ENCODE results near the gene P3H3. TPM values are rescaled to one million over a fixed set of nuclear protein-coding genes. Genes with fewer than 3 reads are reported as not detected.
A peak's percentile ranks its signal among the peaks of the same experiment; 100 is the strongest.
"Not testable (repeated sequence)": the region's sequence is repeated elsewhere in the genome, so short reads cannot be mapped to it uniquely, and the experiment has no call there.

P3H3 gene
- total RNA-seq, 5 donors from 2014 or later (not counting 1 experiment from before 2014, with no cell fraction given): 4.7 to 9.8 (median 8.0) TPM

DNA sequence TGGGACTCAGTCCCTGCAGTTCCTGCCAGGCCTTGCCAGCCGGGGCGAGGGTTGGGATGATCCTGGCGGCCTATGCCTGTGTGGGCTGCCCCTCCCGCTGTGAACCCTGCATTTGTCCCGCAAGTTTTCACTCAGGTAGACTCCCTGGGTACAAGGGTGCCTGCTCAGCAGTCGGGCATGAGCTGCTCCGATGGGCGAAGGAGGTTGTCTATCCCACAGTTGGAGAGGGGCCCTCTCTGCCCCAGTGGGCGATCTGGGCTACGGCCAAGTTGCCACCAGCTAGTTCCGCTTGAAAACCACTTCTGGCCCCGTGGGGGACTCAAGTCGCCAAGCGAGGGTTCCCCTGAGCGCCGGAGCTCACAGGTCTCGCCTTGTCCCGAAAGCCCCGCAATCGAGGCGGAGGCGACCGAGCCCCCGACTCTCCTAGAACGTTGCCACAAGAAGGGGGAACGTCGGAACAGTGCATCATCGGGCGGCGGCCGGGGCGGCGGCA is 38.8 kb downstream of the P3H3 start:
- peaks cover 16 to 49% of the 10 kb centered on the region in 2 experiments for H3K4me1 ChIP-seq (ENCODE audit: control insufficient read depth in 1 of 2, extremely low read depth in 1 of 2, insufficient read depth in 2 of 2, low read length in 2 of 2)
- peak overlapping the region; percentile 44 to 65 for H3K4me3 ChIP-seq (ENCODE audit: control insufficient read depth in 1 of 2, extremely low read depth in 1 of 2, low read length in 1 of 2)
- H3K9me3 ChIP-seq: no peaks in the 10 kb centered on the region
- H3K27me3 ChIP-seq (replicated peaks in 1 of 2; ENCODE audit: control insufficient read depth in 2 of 2, extremely low read depth in 1 of 2, insufficient read depth in 2 of 2, low read length in 1 of 2): no peaks in the 10 kb centered on the region
- CTCF ChIA-PET: interaction anchor here (0.6 to 1.5 kb wide), 9 partner anchors 8 to 240 kb away, joined by 3 to 8 read pairs (median 5); partner anchors contain the start of genes CDCA3 (in 1 of the 2), USP5 (in 1 of the 2) and ZNF384 (in 1 of the 2)
- peak overlapping the region; percentile 86 for H3K27ac ChIP-seq (ENCODE audit: low read length)
- no peaks in the 10 kb centered on the region for H3K27me3 Mint-ChIP-seq
- H3K36me3 ChIP-seq (ENCODE audit: control insufficient read depth in 2 of 2, extremely low read depth in 1 of 2, insufficient read depth in 1 of 2, low read length in 1 of 2): peaks cover 11 to 52% of the 10 kb centered on the region in 2 donors
- ATAC-seq (replicated peaks in 1 of 4) (peak; percentile 0 to 4 (median 1)), DNase-seq (peak in 3 of 35 experiments; percentile 31 to 60 (median 44))
- H3K36me3 Mint-ChIP-seq: peaks cover 38% of the 10 kb centered on the region
- WGBS (ENCODE audit: insufficient coverage): 10% methylated on average over 31 of the region's 33 CpGs
- H3K4me1 Mint-ChIP-seq: peaks cover 43 to 48% (median 46%) of the 10 kb centered on the region in 3 donors
- peak overlapping the region; percentile 91 for H3K27ac Mint-ChIP-seq
- POLR2A ChIA-PET: interaction anchor here (0.7 to 1.4 kb wide), 2 partner anchors 15 to 151 kb away, joined by 5 to 6 read pairs; partner anchors contain the start of gene USP5 (in 1 of the 2)
- peak overlapping the region; percentile 86 to 92 (median 87) for H3K4me3 Mint-ChIP-seq
- no peaks in the 10 kb centered on the region for H3K9me3 Mint-ChIP-seq

GRCh38 chr12:6867413-6868210 is 39.4 kb downstream of the P3H3 start, which contains the start of gene TPI1:
TSS of gene TPI1 (plus strand) at chr12:6867531. CDS start at chr12:6867567, 36 bp downstream.
- peaks cover 10 to 48% of the 10 kb centered on the region in 2 donors for H3K36me3 ChIP-seq (ENCODE audit: control insufficient read depth in 2 of 2, extremely low read depth in 1 of 2, insufficient read depth in 1 of 2, low read length in 1 of 2)
- Mint-ChIP-seq H3K4me1 (peaks cover 49 to 54% (median 51%) of the 10 kb centered on the region in 3 donors), H3K36me3 (peaks cover 34% of the 10 kb centered on the region), H3K4me3 (peak within 1 kb of the TSS; percentile 86 to 92 (median 87)), H3K27me3 (no peaks in the 10 kb centered on the region), H3K27ac (peak within 1 kb of the TSS; percentile 91), H3K9me3 (no peaks in the 10 kb centered on the region)
- H3K4me3 ChIP-seq (ENCODE audit: control insufficient read depth in 1 of 2, extremely low read depth in 1 of 2, low read length in 1 of 2): peak within 1 kb of the TSS; percentile 62 to 65
- no peaks in the 10 kb centered on the region for H3K9me3 ChIP-seq
- DNase-seq (peak in 33 of 35 experiments; percentile 32 to 82 (median 52)), ATAC-seq (replicated peaks in 1 of 4) (peak; percentile 75 to 79 (median 76))
- H3K27me3 ChIP-seq (replicated peaks in 1 of 2; ENCODE audit: control insufficient read depth in 2 of 2, extremely low read depth in 1 of 2, insufficient read depth in 2 of 2, low read length in 1 of 2): no peaks in the 10 kb centered on the region
- peak within 1 kb of the TSS; percentile 86 for H3K27ac ChIP-seq (ENCODE audit: low read length)
- CTCF ChIA-PET: interaction anchor here (0.6 to 2.0 kb wide), 9 partner anchors 9 to 240 kb away, joined by 3 to 12 read pairs (median 5); partner anchors contain the start of genes CDCA3 (in 1 of the 2), USP5 (in 1 of the 2) and ZNF384 (in 1 of the 2)
- peaks cover 20 to 56% of the 10 kb centered on the region in 2 experiments for H3K4me1 ChIP-seq (ENCODE audit: control insufficient read depth in 1 of 2, extremely low read depth in 1 of 2, insufficient read depth in 2 of 2, low read length in 2 of 2)
- under 1% methylated on average over 73 of the region's 86 CpGs for WGBS (ENCODE audit: insufficient coverage)
- POLR2A ChIA-PET: interaction anchor here (0.7 to 1.4 kb wide), 3 partner anchors 15 to 150 kb away, joined by 3 to 6 read pairs (median 5); partner anchors contain the start of gene USP5 (in 2 of the 2)

DNA sequence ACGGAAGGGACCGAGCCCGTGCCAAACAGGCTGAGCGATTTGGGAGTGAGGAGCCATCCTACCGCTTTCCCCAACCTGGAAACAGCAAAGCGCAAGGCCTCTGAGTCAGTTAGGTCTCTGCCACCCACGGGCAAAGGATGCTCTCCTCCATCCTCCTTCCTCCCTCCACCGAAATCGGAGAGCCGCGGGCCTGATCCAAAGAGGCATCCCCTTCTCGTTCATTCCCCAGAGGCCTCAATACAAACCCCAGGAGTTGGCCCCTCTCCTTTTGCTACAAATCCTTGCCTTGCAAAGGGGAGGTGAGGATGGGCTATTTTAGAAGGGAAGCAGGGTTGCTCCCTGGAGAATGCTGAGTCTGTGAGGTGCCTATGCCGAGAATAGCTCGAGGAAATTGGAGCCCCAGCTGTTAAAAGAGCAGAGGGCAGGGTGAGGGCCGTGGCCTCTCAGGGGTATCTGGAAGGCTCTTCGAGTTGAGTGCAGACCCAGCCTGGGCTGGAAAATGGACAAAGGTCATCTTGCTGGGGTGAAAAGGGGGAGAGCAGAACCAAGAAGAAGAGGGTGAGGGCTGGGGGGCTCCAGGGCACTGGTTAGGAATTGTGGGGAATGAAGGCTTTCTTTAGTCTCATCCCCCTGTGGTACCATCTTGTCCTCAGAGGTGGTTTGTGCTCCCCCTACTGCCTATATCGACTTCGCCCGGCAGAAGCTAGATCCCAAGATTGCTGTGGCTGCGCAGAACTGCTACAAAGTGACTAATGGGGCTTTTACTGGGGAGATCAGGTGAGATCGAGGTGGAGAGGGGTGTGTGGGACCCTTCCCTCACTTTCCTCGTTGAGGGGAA is 40.2 kb downstream of the P3H3 start:
- Mint-ChIP-seq H3K27me3 (no peaks in the 10 kb centered on the region), H3K9me3 (no peaks in the 10 kb centered on the region), H3K27ac (peak overlapping the region; percentile 89), H3K4me1 (peaks cover 51 to 54% (median 54%) of the 10 kb centered on the region in 3 donors), H3K36me3 (peaks cover 31% of the 10 kb centered on the region), H3K4me3 (peak overlapping the region; percentile 85 to 89 (median 87))
- ChIA-PET POLR2A (interaction anchor here in 1 of 2 donors (0.7 kb wide), 1 partner anchor 16 kb away, joined by 3 read pairs; the partner anchor contains the start of gene USP5), CTCF (interaction anchor here (0.9 to 4.7 kb wide), 14 partner anchors 13 to 277 kb away, joined by 3 to 23 read pairs (median 4); partner anchors contain the start of genes C12orf57 (in 1 of the 2), CDCA3 (in 1 of the 2), RNU7-1 (in 1 of the 2) and USP5 (in 1 of the 2))
- Histone ChIP-seq H3K9me3 (no peaks in the 10 kb centered on the region), H3K27ac (ENCODE audit: low read length) (peak overlapping the region; percentile 62), H3K36me3 (ENCODE audit: control insufficient read depth in 2 of 2, extremely low read depth in 1 of 2, insufficient read depth in 1 of 2, low read length in 1 of 2) (peaks cover 10 to 40% of the 10 kb centered on the region in 2 donors), H3K4me3 (ENCODE audit: control insufficient read depth in 1 of 2, extremely low read depth in 1 of 2, low read length in 1 of 2) (peak overlapping the region; percentile 62 to 65), H3K4me1 (ENCODE audit: control insufficient read depth in 1 of 2, extremely low read depth in 1 of 2, insufficient read depth in 2 of 2, low read length in 2 of 2) (peaks cover 20 to 61% of the 10 kb centered on the region in 2 experiments), H3K27me3 (replicated peaks in 1 of 2; ENCODE audit: control insufficient read depth in 2 of 2, extremely low read depth in 1 of 2, insufficient read depth in 2 of 2, low read length in 1 of 2) (no peaks in the 10 kb centered on the region)
- ATAC-seq (replicated peaks in 1 of 4): peak in 2 of 4 experiments; percentile 0 to 1
- WGBS (ENCODE audit: insufficient coverage): 4% methylated on average over 10 of the region's 22 CpGs
- DNase-seq: no peak

GRCh38 chr12:6869049-6870021 is 41.1 kb downstream of the P3H3 start:
- DNase-seq: peak; percentile 63 to 92 (median 81)
- Mint-ChIP-seq H3K27me3 (no peaks in the 10 kb centered on the region), H3K4me1 (peaks cover 54 to 58% (median 54%) of the 10 kb centered on the region in 3 donors), H3K4me3 (peak overlapping the region; percentile 85 to 89 (median 87)), H3K36me3 (peaks cover 29% of the 10 kb centered on the region), H3K27ac (peak overlapping the region; percentile 89), H3K9me3 (no peaks in the 10 kb centered on the region)
- WGBS (ENCODE audit: insufficient coverage): 38% methylated on average over 11 of the region's 12 CpGs
- ATAC-seq (replicated peaks in 1 of 4): peak in 1 of 4 experiments; percentile 10
- Histone ChIP-seq H3K4me1 (ENCODE audit: control insufficient read depth in 1 of 2, extremely low read depth in 1 of 2, insufficient read depth in 2 of 2, low read length in 2 of 2) (peaks cover 20 to 70% of the 10 kb centered on the region in 2 experiments), H3K4me3 (ENCODE audit: control insufficient read depth in 1 of 2, extremely low read depth in 1 of 2, low read length in 1 of 2) (no peak overlapping the region), H3K36me3 (ENCODE audit: control insufficient read depth in 2 of 2, extremely low read depth in 1 of 2, insufficient read depth in 1 of 2, low read length in 1 of 2) (peaks cover 5 to 32% of the 10 kb centered on the region in 2 donors), H3K27me3 (replicated peaks in 1 of 2; ENCODE audit: control insufficient read depth in 2 of 2, extremely low read depth in 1 of 2, insufficient read depth in 2 of 2, low read length in 1 of 2) (no peaks in the 10 kb centered on the region), H3K27ac (ENCODE audit: low read length) (peak overlapping the region; percentile 62), H3K9me3 (no peaks in the 10 kb centered on the region)
- ChIA-PET POLR2A (interaction anchor here in 1 of 2 donors (1.0 kb wide), 1 partner anchor 74 kb away, joined by 5 read pairs; the partner anchor contains the start of genes C12orf57 and RNU7-1), CTCF (interaction anchor here (0.6 to 4.7 kb wide), 35 partner anchors 12 to 278 kb away, joined by 3 to 23 read pairs (median 4); partner anchors contain the start of genes C12orf57 (in 1 of the 2), C1R (in 1 of the 2), C1RL (in 1 of the 2) and CDCA3 (in 1 of the 2))

DNA sequence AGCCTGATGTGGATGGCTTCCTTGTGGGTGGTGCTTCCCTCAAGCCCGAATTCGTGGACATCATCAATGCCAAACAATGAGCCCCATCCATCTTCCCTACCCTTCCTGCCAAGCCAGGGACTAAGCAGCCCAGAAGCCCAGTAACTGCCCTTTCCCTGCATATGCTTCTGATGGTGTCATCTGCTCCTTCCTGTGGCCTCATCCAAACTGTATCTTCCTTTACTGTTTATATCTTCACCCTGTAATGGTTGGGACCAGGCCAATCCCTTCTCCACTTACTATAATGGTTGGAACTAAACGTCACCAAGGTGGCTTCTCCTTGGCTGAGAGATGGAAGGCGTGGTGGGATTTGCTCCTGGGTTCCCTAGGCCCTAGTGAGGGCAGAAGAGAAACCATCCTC is 42.1 kb downstream of the P3H3 start:
- Mint-ChIP-seq H3K4me1 (peaks cover 54 to 60% (median 57%) of the 10 kb centered on the region in 3 donors), H3K27ac (peak overlapping the region; percentile 66 to 89), H3K4me3 (peak overlapping the region in 1 of 3 donors; percentile 93), H3K36me3 (peaks cover 21% of the 10 kb centered on the region)
- not testable (repeated sequence) for H3K27me3 Mint-ChIP-seq; H3K9me3 Mint-ChIP-seq; H3K27me3 ChIP-seq (replicated peaks in 1 of 2; ENCODE audit: control insufficient read depth in 2 of 2, extremely low read depth in 1 of 2, insufficient read depth in 2 of 2, low read length in 1 of 2); H3K4me3 ChIP-seq (ENCODE audit: control insufficient read depth in 1 of 2, extremely low read depth in 1 of 2, low read length in 1 of 2); H3K9me3 ChIP-seq; H3K27ac ChIP-seq (ENCODE audit: low read length); ATAC-seq (replicated peaks in 1 of 4); DNase-seq
- Histone ChIP-seq H3K4me1 (ENCODE audit: control insufficient read depth in 1 of 2, extremely low read depth in 1 of 2, insufficient read depth in 2 of 2, low read length in 2 of 2) (peaks cover 20 to 71% of the 10 kb centered on the region in 2 experiments), H3K36me3 (ENCODE audit: control insufficient read depth in 2 of 2, extremely low read depth in 1 of 2, insufficient read depth in 1 of 2, low read length in 1 of 2) (peaks cover 0 to 25% of the 10 kb centered on the region in 2 donors)
- CTCF ChIA-PET: interaction anchor here (0.8 to 4.7 kb wide), 7 partner anchors 21 to 243 kb away, joined by 3 to 23 read pairs (median 5); partner anchors contain the start of genes C12orf57 (in 1 of the 2) and RNU7-1 (in 1 of the 2)
- WGBS (ENCODE audit: insufficient coverage): no CpG with 5 or more reads among the region's 4 CpGs
- POLR2A ChIA-PET: interaction anchor here (0.6 to 0.7 kb wide), 3 partner anchors 44 to 719 kb away, joined by 3 to 4 read pairs (median 4); partner anchors contain the start of gene ENO2 (in 1 of the 2)
